Activated naive CD8-positive, alpha-beta T cell treated with anti-CD3 and anti-CD28 coated beads, Interleukin-2, amount 50 U/mL, for 24 hours (primary cell): ENCODE data around the gene C16orf96.
A peak's percentile ranks its signal among the peaks of the same experiment; 100 is the strongest.

ENCODE experiments used
- ATAC-seq: fragments of 150-1000 bp; cut with Tn5 transposase; one replicate; pipeline ENCODE4 v1.10.0; 2021
- DNase-seq: peaks from one replicate; pipeline ENCODE4 v3.0.0; 2021
- H3K27ac Mint-ChIP-seq: one replicate; pipeline ENCODE4 v1.8.0; 2021; ENCODE audit warnings: mild to moderate bottlenecking, mixed read lengths
- H3K27me3 Mint-ChIP-seq: one replicate; pipeline ENCODE4 v1.8.0; 2021; ENCODE audit warnings: mixed read lengths
- H3K36me3 Mint-ChIP-seq: one replicate; pipeline ENCODE4 v1.8.0; 2021; ENCODE audit warnings: low read depth, mixed read lengths
- H3K4me1 Mint-ChIP-seq: one replicate; pipeline ENCODE4 v1.8.0; 2021; ENCODE audit warnings: mixed read lengths
- H3K4me3 Mint-ChIP-seq: one replicate; pipeline ENCODE4 v1.8.0; 2021; ENCODE audit warnings: mild to moderate bottlenecking, moderate library complexity, mixed read lengths
- H3K9me3 Mint-ChIP-seq: one replicate; pipeline ENCODE4 v1.8.0; 2021; ENCODE audit warnings: mixed read lengths

Gene C16orf96

GRCh38 chr16:4623593-4623992 lies 67.5 kb downstream of the C16orf96 start:
- peaks cover 29% of the 10 kb centered on the region for H3K4me1 Mint-ChIP-seq
- H3K27ac Mint-ChIP-seq = no peak overlapping the region
- H3K9me3 Mint-ChIP-seq = no peaks in the 10 kb centered on the region
- no peak for ATAC-seq
- DNase-seq = no peak
- H3K4me3 Mint-ChIP-seq = peak overlapping the region; percentile 94
- H3K36me3 Mint-ChIP-seq = no peaks in the 10 kb centered on the region
- no peaks in the 10 kb centered on the region for H3K27me3 Mint-ChIP-seq

- Mint-ChIP-seq H3K4me3 (peak within 1 kb of the TSS; percentile 94), H3K27ac (peak within 1 kb of the TSS; percentile 97), H3K9me3 (no peaks in the 10 kb centered on the region), H3K4me1 (peaks cover 31% of the 10 kb centered on the region), H3K36me3 (peaks cover 4% of the 10 kb centered on the region), H3K27me3 (no peaks in the 10 kb centered on the region)
- DNase-seq = peak; percentile 91
- peak; percentile 81 for ATAC-seq
Measured at GRCh38 chr16:4624015-4624826, 68.1 kb downstream of the C16orf96 start, which contains the start of gene MGRN1. TSS of gene MGRN1 (plus strand) at chr16:4624826. CDS start at chr16:4624961, 135 bp downstream.

GRCh38 chr16:4624827-4625559 lies 68.9 kb downstream of the C16orf96 start:
- peaks cover 33% of the 10 kb centered on the region for H3K4me1 Mint-ChIP-seq
- ATAC-seq (peak; percentile 72), DNase-seq (peak; percentile 90)
- peak overlapping the region; percentile 93 for H3K27ac Mint-ChIP-seq
- H3K27me3 Mint-ChIP-seq = no peaks in the 10 kb centered on the region
- H3K36me3 Mint-ChIP-seq = peaks cover 5% of the 10 kb centered on the region
- H3K4me3 Mint-ChIP-seq = peak overlapping the region; percentile 94
- H3K9me3 Mint-ChIP-seq = no peaks in the 10 kb centered on the region

- peaks cover 33% of the 10 kb centered on the region for H3K4me1 Mint-ChIP-seq
- H3K4me3 Mint-ChIP-seq = peak overlapping the region; percentile 94
- DNase-seq = no peak
Measured at GRCh38 chr16:4625560-4626159, 69.5 kb downstream of the C16orf96 start.

GRCh38 chr16:4626396-4626795 lies 70.3 kb downstream of the C16orf96 start:
- DNase-seq (no peak), ATAC-seq (no peak)
- Mint-ChIP-seq H3K9me3 (no peaks in the 10 kb centered on the region), H3K4me3 (peak overlapping the region; percentile 94), H3K27me3 (no peaks in the 10 kb centered on the region), H3K27ac (peak overlapping the region; percentile 93), H3K36me3 (peaks cover 9% of the 10 kb centered on the region), H3K4me1 (peaks cover 35% of the 10 kb centered on the region)

More at GRCh38 chr16:4625560-4626159, 69.5 kb downstream of the C16orf96 start:
- H3K9me3 Mint-ChIP-seq = no peaks in the 10 kb centered on the region
- peak overlapping the region; percentile 93 for H3K27ac Mint-ChIP-seq
- H3K27me3 Mint-ChIP-seq = no peaks in the 10 kb centered on the region
- no peak for ATAC-seq
- H3K36me3 Mint-ChIP-seq = peaks cover 5% of the 10 kb centered on the region

GRCh38 chr16:4628283-4628682 lies 72.1 kb downstream of the C16orf96 start:
- ATAC-seq (no peak), DNase-seq (no peak)
- Mint-ChIP-seq H3K27me3 (no peaks in the 10 kb centered on the region), H3K4me1 (peaks cover 35% of the 10 kb centered on the region), H3K4me3 (no peak overlapping the region), H3K9me3 (no peaks in the 10 kb centered on the region), H3K27ac (no peak overlapping the region), H3K36me3 (peaks cover 13% of the 10 kb centered on the region)

- DNase-seq = no peak
- Mint-ChIP-seq H3K4me3 (no peak overlapping the region), H3K9me3 (no peaks in the 10 kb centered on the region), H3K4me1 (peaks cover 17% of the 10 kb centered on the region), H3K27me3 (no peaks in the 10 kb centered on the region), H3K27ac (no peak overlapping the region), H3K36me3 (peaks cover 17% of the 10 kb centered on the region)
- ATAC-seq = no peak
Measured at GRCh38 chr16:4631444-4631843, 75.3 kb downstream of the C16orf96 start.

- Mint-ChIP-seq H3K36me3 (peaks cover 15% of the 10 kb centered on the region), H3K9me3 (no peaks in the 10 kb centered on the region), H3K4me1 (peaks cover 8% of the 10 kb centered on the region), H3K27me3 (no peaks in the 10 kb centered on the region), H3K4me3 (no peak overlapping the region), H3K27ac (no peak overlapping the region)
- ATAC-seq = no peak
- DNase-seq = no peak
Measured at GRCh38 chr16:4633910-4634635, 77.9 kb downstream of the C16orf96 start.

- Mint-ChIP-seq H3K36me3 (peaks cover 12% of the 10 kb centered on the region), H3K4me1 (peaks cover 9% of the 10 kb centered on the region), H3K9me3 (no peaks in the 10 kb centered on the region), H3K27ac (no peak overlapping the region), H3K4me3 (no peak overlapping the region), H3K27me3 (no peaks in the 10 kb centered on the region)
- no peak for ATAC-seq
- DNase-seq = no peak
Measured at GRCh38 chr16:4634768-4635167, 78.6 kb downstream of the C16orf96 start.

- Mint-ChIP-seq H3K36me3 (peaks cover 10% of the 10 kb centered on the region), H3K27me3 (no peaks in the 10 kb centered on the region), H3K4me1 (peaks cover 20% of the 10 kb centered on the region), H3K9me3 (no peaks in the 10 kb centered on the region), H3K4me3 (no peak overlapping the region), H3K27ac (no peak overlapping the region)
- no peak for ATAC-seq
- DNase-seq = no peak
Measured at GRCh38 chr16:4636196-4636595, 80.1 kb downstream of the C16orf96 start.

- Mint-ChIP-seq H3K4me3 (no peak overlapping the region), H3K27me3 (no peaks in the 10 kb centered on the region), H3K36me3 (peaks cover 4% of the 10 kb centered on the region), H3K4me1 (peaks cover 23% of the 10 kb centered on the region), H3K27ac (no peak overlapping the region), H3K9me3 (no peaks in the 10 kb centered on the region)
- DNase-seq = no peak
- no peak for ATAC-seq
Measured at GRCh38 chr16:4637501-4638166, 81.5 kb downstream of the C16orf96 start.

GRCh38 chr16:4639899-4640509 lies 83.9 kb downstream of the C16orf96 start:
- no peak overlapping the region for H3K4me3 Mint-ChIP-seq
- peaks cover 23% of the 10 kb centered on the region for H3K4me1 Mint-ChIP-seq
- H3K27me3 Mint-ChIP-seq = no peaks in the 10 kb centered on the region
- ATAC-seq (no peak), DNase-seq (no peak)
- H3K36me3 Mint-ChIP-seq = no peaks in the 10 kb centered on the region
- no peaks in the 10 kb centered on the region for H3K9me3 Mint-ChIP-seq
- H3K27ac Mint-ChIP-seq = no peak overlapping the region

GRCh38 chr16:4640572-4641305 lies 84.6 kb downstream of the C16orf96 start:
- Mint-ChIP-seq H3K27ac (peak overlapping the region; percentile 49), H3K4me3 (no peak overlapping the region), H3K9me3 (no peaks in the 10 kb centered on the region), H3K36me3 (no peaks in the 10 kb centered on the region), H3K27me3 (no peaks in the 10 kb centered on the region), H3K4me1 (peaks cover 28% of the 10 kb centered on the region)
- DNase-seq = no peak
- ATAC-seq = peak; percentile 62
